HUES64 (cell line): ENCODE results near the gene SLC12A9.

ENCODE experiments used
- H3K27ac ChIP-seq: 2 replicates; pipeline ENCODE4 v1.7.0; 2013; ENCODE audit warnings: low read depth, low read length, inconsistent platforms
- H3K27me3 ChIP-seq: 2 replicates; pipeline ENCODE4 v1.6.1; 2013; ENCODE audit warnings: mild to moderate bottlenecking, low read length; ENCODE audit not compliant: insufficient read depth
- H3K36me3 ChIP-seq: 2 replicates; pipeline ENCODE4 v1.6.1; 2013; ENCODE audit warnings: mild to moderate bottlenecking, low read length; ENCODE audit not compliant: insufficient read depth
- H3K4me1 ChIP-seq: 2 replicates; pipeline ENCODE4 v1.6.1; 2013; ENCODE audit warnings: mild to moderate bottlenecking, low read length, moderate library complexity; ENCODE audit not compliant: insufficient read depth
- H3K4me3 ChIP-seq: 2 replicates; pipeline ENCODE4 v1.5.1; 2013; ENCODE audit warnings: mild to moderate bottlenecking, low read length, moderate library complexity
- H3K9ac ChIP-seq: 2 replicates; pipeline ENCODE4 v1.6.1; 2013; ENCODE audit warnings: mild to moderate bottlenecking, low read depth, low read length
- H3K9me3 ChIP-seq: 2 replicates; pipeline ENCODE4 v1.6.1; 2013; ENCODE audit warnings: low read depth, low read length; ENCODE audit not compliant: insufficient read depth
- WGBS: fragments of 150-250, 120-280 bp; methylation state at CpG from one replicate; pipeline ENCODE4 v1.1.7; 2013; ENCODE audit warnings: missing lambda C conversion rate; 5-methylcytosine and 5-hydroxymethylcytosine counted together

Gene SLC12A9

GRCh38 chr7:100875356-100875751, 22.8 kb downstream of the SLC12A9 start:
- H3K36me3 ChIP-seq: peaks cover 73% of the 10 kb centered on the region
- whole genome bisulfite sequencing: under 1% methylated on average over 39 of the region's 39 CpGs
- peak overlapping the region; percentile 100 for H3K4me3 ChIP-seq
- no peaks in the 10 kb centered on the region for H3K9me3 ChIP-seq
- H3K4me1 ChIP-seq: peaks cover 8% of the 10 kb centered on the region; the same call in 1 of the 2 replicates
- H3K27me3 ChIP-seq: no peaks in the 10 kb centered on the region
- peak overlapping the region; percentile 96 for H3K27ac ChIP-seq
- peak overlapping the region; percentile 91 for H3K9ac ChIP-seq

- Histone ChIP-seq H3K36me3 (peaks cover 78% of the 10 kb centered on the region), H3K4me3 (no peak overlapping the region), H3K27me3 (no peaks in the 10 kb centered on the region), H3K27ac (no peak overlapping the region), H3K4me1 (peaks cover 8% of the 10 kb centered on the region; the same call in 1 of the 2 replicates), H3K9me3 (no peaks in the 10 kb centered on the region), H3K9ac (no peak overlapping the region)
- WGBS: 93% methylated on average over 7 of the region's 7 CpGs
Observed at GRCh38 chr7:100878013-100878412, 25.5 kb downstream of the SLC12A9 start.

- no peak overlapping the region for H3K4me3 ChIP-seq
- H3K27me3 ChIP-seq: no peaks in the 10 kb centered on the region
- H3K27ac ChIP-seq: no peak overlapping the region
- no peak overlapping the region for H3K9ac ChIP-seq
- no peaks in the 10 kb centered on the region for H3K9me3 ChIP-seq
- WGBS: 94% methylated on average over 6 of the region's 6 CpGs
- peaks cover 79% of the 10 kb centered on the region for H3K36me3 ChIP-seq
- peaks cover 8% of the 10 kb centered on the region; the same call in 1 of the 2 replicates for H3K4me1 ChIP-seq
Observed at GRCh38 chr7:100878685-100879084, 26.2 kb downstream of the SLC12A9 start.

DNA sequence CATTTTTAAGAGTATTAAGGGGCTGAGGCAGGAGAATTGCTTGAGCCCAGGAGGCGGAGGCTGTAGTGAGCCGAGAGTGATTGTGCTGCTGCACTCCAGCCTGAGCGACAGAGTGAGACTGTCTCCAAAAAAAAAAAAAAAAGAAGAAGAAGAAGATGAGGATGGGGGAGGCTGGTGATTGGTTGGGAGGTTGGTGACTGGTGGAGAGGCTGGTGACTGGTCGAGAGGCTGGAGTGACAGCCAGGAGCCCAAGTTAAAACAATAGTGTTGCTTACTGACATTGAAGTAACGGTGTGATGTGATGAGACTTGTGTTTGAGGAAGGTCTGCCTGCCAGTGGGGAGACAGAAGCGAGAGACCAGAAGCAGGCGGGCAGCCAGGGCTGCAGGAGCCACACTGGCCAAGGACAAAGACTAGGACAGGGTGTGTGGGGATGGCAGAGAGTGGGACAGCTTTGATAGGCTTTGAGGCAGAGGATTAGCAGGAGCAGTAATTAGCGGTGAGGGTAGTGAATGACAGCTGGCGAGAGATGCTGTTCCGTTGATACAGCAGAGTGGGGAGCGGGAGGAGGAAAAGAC, 27.3 kb downstream of the SLC12A9 start:
- 87% methylated on average over 11 of the region's 11 CpGs for WGBS
- H3K9me3 ChIP-seq: no peaks in the 10 kb centered on the region

GRCh38 chr7:100880645-100881044, 28.1 kb downstream of the SLC12A9 start:
- Histone ChIP-seq H3K36me3 (peaks cover 91% of the 10 kb centered on the region), H3K4me3 (no peak overlapping the region), H3K27me3 (no peaks in the 10 kb centered on the region), H3K9me3 (no peaks in the 10 kb centered on the region), H3K27ac (no peak overlapping the region), H3K4me1 (peaks cover 8% of the 10 kb centered on the region; the same call in 1 of the 2 replicates), H3K9ac (no peak overlapping the region)
- WGBS: 94% methylated on average over 7 of the region's 7 CpGs

More for the DNA sequence above, 27.3 kb downstream of the SLC12A9 start:
- no peak overlapping the region for H3K9ac ChIP-seq
- no peak overlapping the region for H3K27ac ChIP-seq
- H3K4me1 ChIP-seq: peaks cover 8% of the 10 kb centered on the region; the same call in 1 of the 2 replicates
- no peaks in the 10 kb centered on the region for H3K27me3 ChIP-seq
- no peak overlapping the region for H3K4me3 ChIP-seq
- H3K36me3 ChIP-seq: peaks cover 82% of the 10 kb centered on the region

GRCh38 chr7:100881136-100881535, 28.6 kb downstream of the SLC12A9 start:
- 95% methylated on average over 20 of the region's 20 CpGs for WGBS
- Histone ChIP-seq H3K27me3 (no peaks in the 10 kb centered on the region), H3K27ac (no peak overlapping the region), H3K9ac (no peak overlapping the region), H3K36me3 (peaks cover 96% of the 10 kb centered on the region), H3K4me1 (peaks cover 3% of the 10 kb centered on the region; the same call in 1 of the 2 replicates), H3K9me3 (no peaks in the 10 kb centered on the region), H3K4me3 (no peak overlapping the region)

DNA sequence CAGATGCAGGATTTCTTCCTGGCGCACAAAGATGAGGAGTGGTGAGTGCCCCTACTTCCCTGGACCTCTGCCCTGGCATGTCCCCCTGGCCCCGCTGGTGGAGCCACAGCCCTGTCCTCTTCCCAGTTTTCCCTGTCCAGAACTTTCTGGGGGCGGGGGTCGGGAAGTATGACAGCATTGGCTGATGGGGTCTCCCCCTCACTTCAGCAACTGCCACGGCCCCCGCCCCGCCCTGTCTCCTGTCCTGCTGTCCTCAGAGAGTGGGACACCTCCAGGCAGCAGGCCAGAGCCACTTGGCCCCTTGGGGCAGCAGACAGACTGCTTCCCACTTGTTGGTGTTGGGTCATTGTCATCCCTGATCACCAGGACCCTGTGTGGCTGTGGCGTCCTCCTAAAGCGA, 29.7 kb downstream of the SLC12A9 start:
- Histone ChIP-seq H3K4me3 (no peak overlapping the region), H3K36me3 (peaks cover 96% of the 10 kb centered on the region), H3K9ac (no peak overlapping the region), H3K4me1 (no peaks in the 10 kb centered on the region), H3K27me3 (no peaks in the 10 kb centered on the region), H3K9me3 (no peaks in the 10 kb centered on the region), H3K27ac (no peak overlapping the region)
- 96% methylated on average over 9 of the region's 9 CpGs for WGBS

- no peaks in the 10 kb centered on the region for H3K27me3 ChIP-seq
- H3K36me3 ChIP-seq: peaks cover 97% of the 10 kb centered on the region
- no peak overlapping the region for H3K4me3 ChIP-seq
- 95% methylated on average over 24 of the region's 24 CpGs for WGBS
- no peaks in the 10 kb centered on the region for H3K9me3 ChIP-seq
- no peaks in the 10 kb centered on the region for H3K4me1 ChIP-seq
- H3K9ac ChIP-seq: no peak overlapping the region; the same call in 1 of the 2 replicates
- no peak overlapping the region for H3K27ac ChIP-seq
Observed at GRCh38 chr7:100882785-100883526, 30.4 kb downstream of the SLC12A9 start.

DNA sequence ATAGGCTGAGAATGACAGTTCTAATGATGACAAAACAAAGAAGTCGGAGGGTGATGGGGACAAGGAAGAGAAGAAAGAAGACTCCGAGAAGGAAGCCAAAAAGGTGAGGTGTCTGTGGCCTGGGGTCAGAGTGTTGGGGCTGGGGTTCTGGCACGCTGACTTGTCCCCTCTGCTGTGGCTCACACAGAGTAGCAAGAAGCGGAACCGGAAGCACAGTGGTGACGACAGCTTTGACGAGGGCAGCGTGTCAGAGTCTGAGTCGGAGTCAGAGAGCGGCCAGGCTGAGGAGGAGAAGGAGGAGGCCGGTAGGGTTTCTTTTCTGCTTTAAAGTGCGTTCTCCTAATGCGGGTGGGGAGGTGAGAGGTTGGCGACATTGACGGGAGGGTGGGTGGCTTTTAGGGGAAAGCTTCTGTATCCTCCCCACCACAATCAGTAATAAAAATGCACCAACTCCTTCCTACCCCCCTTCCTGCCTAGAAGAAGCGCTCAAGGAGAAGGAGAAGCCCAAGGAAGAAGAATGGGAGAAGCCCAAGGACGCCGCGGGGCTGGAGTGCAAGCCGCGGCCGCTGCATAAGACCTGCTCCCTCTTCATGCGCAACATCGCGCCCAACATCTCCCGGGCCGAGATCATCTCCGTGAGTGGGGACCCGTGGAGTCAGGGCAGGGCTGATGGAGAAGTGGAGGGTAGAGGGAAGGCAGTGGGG, 32.4 kb downstream of the SLC12A9 start:
- Histone ChIP-seq H3K4me1 (no peaks in the 10 kb centered on the region), H3K4me3 (no peak overlapping the region), H3K27me3 (no peaks in the 10 kb centered on the region), H3K27ac (no peak overlapping the region), H3K9me3 (no peaks in the 10 kb centered on the region), H3K36me3 (peaks cover 86% of the 10 kb centered on the region), H3K9ac (no peak overlapping the region)
- 96% methylated on average over 25 of the region's 29 CpGs for WGBS

DNA sequence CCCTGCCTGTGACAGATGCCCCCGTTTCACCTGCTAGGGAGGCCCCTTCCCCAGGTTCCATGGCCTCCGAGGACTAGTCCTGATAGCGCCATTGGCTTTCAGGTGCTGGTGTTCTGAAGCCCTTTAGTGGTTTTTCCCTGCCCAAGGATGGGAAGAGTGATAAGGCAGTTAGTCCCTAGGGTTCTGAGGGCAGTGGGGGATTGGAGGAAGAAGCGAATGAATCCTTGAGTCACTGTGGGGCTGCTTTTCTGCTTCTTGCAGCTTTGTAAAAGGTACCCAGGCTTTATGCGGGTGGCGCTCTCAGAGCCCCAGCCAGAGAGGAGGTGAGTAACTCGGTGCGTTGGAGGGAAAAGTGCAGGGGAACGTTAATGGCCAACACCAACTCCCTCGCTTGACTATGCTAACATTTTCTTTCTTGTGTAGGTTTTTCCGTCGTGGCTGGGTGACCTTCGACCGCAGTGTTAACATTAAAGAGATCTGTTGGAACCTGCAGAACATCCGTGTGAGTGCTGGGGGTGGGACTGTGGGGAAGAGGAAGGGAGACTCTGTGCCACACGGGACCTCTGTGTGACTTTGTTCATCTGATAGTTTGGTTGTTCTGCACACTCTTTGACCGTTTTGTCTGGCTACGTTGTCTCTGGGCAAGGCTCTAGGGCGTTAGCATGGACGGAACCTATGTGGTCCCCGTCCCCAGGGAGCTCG, 33.1 kb downstream of the SLC12A9 start:
- H3K9ac ChIP-seq: no peak overlapping the region
- H3K36me3 ChIP-seq: peaks cover 81% of the 10 kb centered on the region
- H3K9me3 ChIP-seq: no peaks in the 10 kb centered on the region
- 94% methylated on average over 22 of the region's 22 CpGs for WGBS
- H3K4me1 ChIP-seq: no peaks in the 10 kb centered on the region
- no peaks in the 10 kb centered on the region for H3K27me3 ChIP-seq
- H3K4me3 ChIP-seq: no peak overlapping the region
- H3K27ac ChIP-seq: no peak overlapping the region
